ENCODE measurements around the gene CNKSR1.

DNA sequence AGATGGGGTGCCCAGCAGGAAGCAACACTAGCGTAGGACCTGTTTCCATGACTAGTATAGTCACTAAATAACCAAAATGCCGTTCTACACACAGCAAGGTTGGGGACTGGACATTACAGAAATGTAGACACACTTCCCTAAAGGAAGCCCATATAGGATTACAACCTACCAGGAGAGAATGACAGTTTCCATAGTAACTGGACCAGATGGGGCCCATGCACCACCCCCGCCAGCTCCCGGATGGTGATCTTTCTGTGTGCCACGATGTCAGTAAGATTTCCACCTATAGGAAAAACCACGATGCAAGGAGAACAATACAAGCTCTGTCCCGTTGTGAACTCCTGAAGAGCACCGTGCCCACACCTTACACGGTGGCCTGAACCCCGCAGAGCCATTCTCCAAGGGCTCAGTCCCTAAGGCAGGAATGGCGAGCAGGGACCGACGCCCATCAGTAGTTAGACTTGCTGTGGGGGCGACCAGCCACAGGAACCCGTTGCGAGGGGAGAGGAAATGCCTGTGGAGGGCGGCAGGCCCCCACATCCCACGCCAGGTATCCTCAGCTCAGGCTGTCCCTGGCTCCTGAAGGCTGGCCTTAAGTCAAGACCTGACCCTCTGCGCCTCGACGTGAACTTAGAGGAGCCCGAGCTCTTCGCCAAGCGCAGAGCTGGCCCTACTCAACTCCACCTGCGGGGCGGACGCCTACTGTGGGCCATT, 43.1 kb downstream of the CNKSR1 start:
- TF ChIP-seq, protein P1, sequence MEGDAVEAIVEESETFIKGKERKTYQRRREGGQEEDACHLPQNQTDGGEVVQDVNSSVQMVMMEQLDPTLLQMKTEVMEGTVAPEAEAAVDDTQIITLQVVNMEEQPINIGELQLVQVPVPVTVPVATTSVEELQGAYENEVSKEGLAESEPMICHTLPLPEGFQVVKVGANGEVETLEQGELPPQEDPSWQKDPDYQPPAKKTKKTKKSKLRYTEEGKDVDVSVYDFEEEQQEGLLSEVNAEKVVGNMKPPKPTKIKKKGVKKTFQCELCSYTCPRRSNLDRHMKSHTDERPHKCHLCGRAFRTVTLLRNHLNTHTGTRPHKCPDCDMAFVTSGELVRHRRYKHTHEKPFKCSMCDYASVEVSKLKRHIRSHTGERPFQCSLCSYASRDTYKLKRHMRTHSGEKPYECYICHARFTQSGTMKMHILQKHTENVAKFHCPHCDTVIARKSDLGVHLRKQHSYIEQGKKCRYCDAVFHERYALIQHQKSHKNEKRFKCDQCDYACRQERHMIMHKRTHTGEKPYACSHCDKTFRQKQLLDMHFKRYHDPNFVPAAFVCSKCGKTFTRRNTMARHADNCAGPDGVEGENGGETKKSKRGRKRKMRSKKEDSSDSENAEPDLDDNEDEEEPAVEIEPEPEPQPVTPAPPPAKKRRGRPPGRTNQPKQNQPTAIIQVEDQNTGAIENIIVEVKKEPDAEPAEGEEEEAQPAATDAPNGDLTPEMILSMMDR (IDR thresholded peaks at IDR 0.05), result no peak
- TF ChIP-seq POLR2A (IDR thresholded peaks at IDR 0.05), result no peak

All from lower leg skin (tissue), 3 donors.